Measurements from ENCODE around the gene SCTR. TPM values are rescaled to one million over a fixed set of nuclear protein-coding genes. Genes with fewer than 3 reads are reported as not detected.
A peak's percentile ranks its signal among the peaks of the same experiment; 100 is the strongest.

SCTR gene
- total and polyA plus RNA-seq, 2 of the 13 experiments (the other 11 are each of a cell fraction or from before 2014, with no cell fraction given): not detected

DNA sequence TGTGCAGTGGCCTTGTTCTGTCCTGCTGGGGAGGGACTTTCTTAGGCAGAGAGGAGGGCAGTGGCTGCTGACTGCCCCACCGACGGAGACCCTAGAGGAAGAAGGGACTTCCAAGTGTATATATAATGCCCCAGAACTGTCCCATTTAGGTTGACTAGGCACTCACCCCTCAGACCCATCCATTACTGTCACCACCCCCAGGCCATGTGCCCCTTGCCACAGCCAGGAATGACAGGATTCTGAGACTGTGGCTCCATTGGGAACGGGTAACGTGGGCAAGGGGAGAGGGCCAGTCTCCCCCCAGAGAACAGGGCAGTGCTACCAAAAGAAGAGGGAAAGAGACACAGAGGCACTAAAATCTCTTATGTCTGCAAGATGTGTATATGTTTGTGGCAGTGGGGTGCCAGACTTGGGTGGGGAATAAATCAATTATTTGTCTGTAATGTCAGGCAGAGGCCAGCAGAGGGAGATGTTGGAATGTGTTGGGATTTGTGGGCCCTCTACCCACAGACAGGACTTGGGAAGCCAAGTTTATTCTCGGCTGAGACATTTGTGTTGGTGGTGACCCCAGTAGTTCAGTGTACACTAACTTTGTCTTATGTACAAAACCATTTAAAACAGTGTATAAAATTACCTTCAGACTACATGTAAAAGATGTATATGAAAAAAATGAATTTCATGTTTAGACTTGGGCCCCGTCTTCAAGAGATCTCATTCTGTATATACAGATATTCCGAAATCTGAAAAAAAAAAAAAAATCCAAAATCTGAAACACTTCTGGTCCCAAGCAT, 116.7 kb downstream of the SCTR start (continued):
- TF ChIP-seq ADNP (CRISPR knock-in tag; IDR thresholded peaks at IDR 0.05) (no peak), ZNF724P (CRISPR knock-in tag; IDR thresholded peaks at IDR 0.05; ENCODE audit: borderline replicate concordance) (no peak), ZEB1 (IDR thresholded peaks at IDR 0.05; ENCODE audit: insufficient replicate concordance, low read depth) (no peak), SALL1 (CRISPR knock-in tag; IDR thresholded peaks at IDR 0.05) (no peak), ZFP36L2 (CRISPR knock-in tag; IDR thresholded peaks at IDR 0.05) (no peak), ZNF501 (CRISPR knock-in tag; IDR thresholded peaks at IDR 0.05) (peak; percentile 81), ZNF569 (CRISPR knock-in tag; IDR thresholded peaks at IDR 0.05; ENCODE audit: borderline replicate concordance) (no peak), ZNF263 (CRISPR knock-in tag; IDR thresholded peaks at IDR 0.05) (no peak), GATAD2A (CRISPR knock-in tag; IDR thresholded peaks at IDR 0.05) (peak; percentile 61; the same call in 1 of the 2 replicates), SRSF9 (IDR thresholded peaks at IDR 0.05; ENCODE audit: borderline replicate concordance, insufficient read depth, low read depth, low read length, poor library complexity, severe bottlenecking) (no peak), ZNF234 (CRISPR knock-in tag; conservative IDR thresholded peaks at IDR 0.05) (no peak), ZNF530 (CRISPR knock-in tag; IDR thresholded peaks at IDR 0.05; ENCODE audit: low read depth) (no peak), RFX3 (CRISPR knock-in tag; IDR thresholded peaks at IDR 0.05) (no peak), GZF1 (CRISPR knock-in tag; IDR thresholded peaks at IDR 0.05) (no peak), HMGA1 (CRISPR knock-in tag; conservative IDR thresholded peaks at IDR 0.05) (no peak), ZSCAN9 (CRISPR knock-in tag; IDR thresholded peaks at IDR 0.05; ENCODE audit: borderline replicate concordance) (no peak), ATF7 (IDR thresholded peaks at IDR 0.05) (no peak), ATF7 (CRISPR knock-in tag; IDR thresholded peaks at IDR 0.05) (no peak), ZNF605 (CRISPR knock-in tag; IDR thresholded peaks at IDR 0.05) (no peak), TEAD2 (CRISPR knock-in tag; IDR thresholded peaks at IDR 0.05) (no peak)
- TF ChIP-seq, protein P1, sequence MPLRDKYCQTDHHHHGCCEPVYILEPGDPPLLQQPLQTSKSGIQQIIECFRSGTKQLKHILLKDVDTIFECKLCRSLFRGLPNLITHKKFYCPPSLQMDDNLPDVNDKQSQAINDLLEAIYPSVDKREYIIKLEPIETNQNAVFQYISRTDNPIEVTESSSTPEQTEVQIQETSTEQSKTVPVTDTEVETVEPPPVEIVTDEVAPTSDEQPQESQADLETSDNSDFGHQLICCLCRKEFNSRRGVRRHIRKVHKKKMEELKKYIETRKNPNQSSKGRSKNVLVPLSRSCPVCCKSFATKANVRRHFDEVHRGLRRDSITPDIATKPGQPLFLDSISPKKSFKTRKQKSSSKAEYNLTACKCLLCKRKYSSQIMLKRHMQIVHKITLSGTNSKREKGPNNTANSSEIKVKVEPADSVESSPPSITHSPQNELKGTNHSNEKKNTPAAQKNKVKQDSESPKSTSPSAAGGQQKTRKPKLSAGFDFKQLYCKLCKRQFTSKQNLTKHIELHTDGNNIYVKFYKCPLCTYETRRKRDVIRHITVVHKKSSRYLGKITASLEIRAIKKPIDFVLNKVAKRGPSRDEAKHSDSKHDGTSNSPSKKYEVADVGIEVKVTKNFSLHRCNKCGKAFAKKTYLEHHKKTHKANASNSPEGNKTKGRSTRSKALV (CRISPR knock-in tag; IDR thresholded peaks at IDR 0.05): no peak
- TF ChIP-seq, protein P2, sequence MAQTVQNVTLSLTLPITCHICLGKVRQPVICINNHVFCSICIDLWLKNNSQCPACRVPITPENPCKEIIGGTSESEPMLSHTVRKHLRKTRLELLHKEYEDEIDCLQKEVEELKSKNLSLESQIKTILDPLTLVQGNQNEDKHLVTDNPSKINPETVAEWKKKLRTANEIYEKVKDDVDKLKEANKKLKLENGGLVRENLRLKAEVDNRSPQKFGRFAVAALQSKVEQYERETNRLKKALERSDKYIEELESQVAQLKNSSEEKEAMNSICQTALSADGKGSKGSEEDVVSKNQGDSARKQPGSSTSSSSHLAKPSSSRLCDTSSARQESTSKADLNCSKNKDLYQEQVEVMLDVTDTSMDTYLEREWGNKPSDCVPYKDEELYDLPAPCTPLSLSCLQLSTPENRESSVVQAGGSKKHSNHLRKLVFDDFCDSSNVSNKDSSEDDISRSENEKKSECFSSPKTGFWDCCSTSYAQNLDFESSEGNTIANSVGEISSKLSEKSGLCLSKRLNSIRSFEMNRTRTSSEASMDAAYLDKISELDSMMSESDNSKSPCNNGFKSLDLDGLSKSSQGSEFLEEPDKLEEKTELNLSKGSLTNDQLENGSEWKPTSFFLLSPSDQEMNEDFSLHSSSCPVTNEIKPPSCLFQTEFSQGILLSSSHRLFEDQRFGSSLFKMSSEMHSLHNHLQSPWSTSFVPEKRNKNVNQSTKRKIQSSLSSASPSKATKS (CRISPR knock-in tag; IDR thresholded peaks at IDR 0.05): no peak
- TF ChIP-seq, protein P3, sequence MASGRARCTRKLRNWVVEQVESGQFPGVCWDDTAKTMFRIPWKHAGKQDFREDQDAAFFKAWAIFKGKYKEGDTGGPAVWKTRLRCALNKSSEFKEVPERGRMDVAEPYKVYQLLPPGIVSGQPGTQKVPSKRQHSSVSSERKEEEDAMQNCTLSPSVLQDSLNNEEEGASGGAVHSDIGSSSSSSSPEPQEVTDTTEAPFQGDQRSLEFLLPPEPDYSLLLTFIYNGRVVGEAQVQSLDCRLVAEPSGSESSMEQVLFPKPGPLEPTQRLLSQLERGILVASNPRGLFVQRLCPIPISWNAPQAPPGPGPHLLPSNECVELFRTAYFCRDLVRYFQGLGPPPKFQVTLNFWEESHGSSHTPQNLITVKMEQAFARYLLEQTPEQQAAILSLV (CRISPR knock-in tag; IDR thresholded peaks at IDR 0.05; ENCODE audit: borderline replicate concordance): no peak
- TF ChIP-seq, protein P4, sequence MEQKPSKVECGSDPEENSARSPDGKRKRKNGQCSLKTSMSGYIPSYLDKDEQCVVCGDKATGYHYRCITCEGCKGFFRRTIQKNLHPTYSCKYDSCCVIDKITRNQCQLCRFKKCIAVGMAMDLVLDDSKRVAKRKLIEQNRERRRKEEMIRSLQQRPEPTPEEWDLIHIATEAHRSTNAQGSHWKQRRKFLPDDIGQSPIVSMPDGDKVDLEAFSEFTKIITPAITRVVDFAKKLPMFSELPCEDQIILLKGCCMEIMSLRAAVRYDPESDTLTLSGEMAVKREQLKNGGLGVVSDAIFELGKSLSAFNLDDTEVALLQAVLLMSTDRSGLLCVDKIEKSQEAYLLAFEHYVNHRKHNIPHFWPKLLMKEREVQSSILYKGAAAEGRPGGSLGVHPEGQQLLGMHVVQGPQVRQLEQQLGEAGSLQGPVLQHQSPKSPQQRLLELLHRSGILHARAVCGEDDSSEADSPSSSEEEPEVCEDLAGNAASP (CRISPR knock-in tag; IDR thresholded peaks at IDR 0.05; ENCODE audit: borderline replicate concordance): no peak
